ENCODE results near the gene DAPK1. TPM values are rescaled to one million over a fixed set of nuclear protein-coding genes. Genes with fewer than 3 reads are reported as not detected.

DAPK1 gene
- total and polyA plus RNA-seq, 7 donors = 0.66 to 8.4 (median 2.2) TPM

DNA sequence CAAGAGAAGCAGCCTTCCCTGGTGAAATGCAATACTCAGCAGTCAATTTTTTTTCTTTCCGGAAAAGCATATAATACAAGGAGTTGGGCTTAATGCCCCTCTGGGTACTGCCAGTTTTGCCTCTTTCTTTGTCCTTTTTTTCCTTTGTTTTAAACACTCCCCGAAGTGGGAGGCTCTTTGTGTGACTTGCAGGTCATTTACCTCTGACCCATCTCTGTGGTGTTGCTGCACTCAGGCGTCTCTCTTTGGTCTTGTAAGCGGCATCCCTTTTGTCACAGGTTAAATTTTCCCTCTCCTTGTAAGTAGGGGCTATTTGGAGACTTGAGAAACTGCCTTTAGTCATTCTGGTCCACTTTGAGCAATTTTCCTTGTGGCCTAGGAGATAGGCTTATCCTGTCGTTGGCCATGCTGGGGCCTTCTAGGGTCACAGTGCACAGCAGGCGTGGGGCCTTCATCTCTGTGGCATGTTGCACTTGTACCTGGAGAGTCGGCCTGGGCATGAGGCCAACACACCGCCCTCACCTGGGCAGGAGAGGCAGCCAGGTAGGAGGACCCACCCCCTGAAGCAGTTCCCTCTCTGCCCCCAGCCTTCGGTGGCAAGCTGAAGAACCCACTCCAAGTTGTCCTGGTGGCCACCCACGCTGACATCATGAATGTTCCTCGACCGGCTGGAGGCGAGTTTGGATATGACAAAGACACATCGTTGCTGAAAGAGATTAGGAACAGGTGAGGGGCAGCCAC, 200.6 kb downstream of the DAPK1 start:
- H3K27me3 ChIP-seq (ENCODE audit: insufficient read depth in 3 of 3, low read length in 2 of 3) = no peaks in the 10 kb centered on the region
- no peaks in the 10 kb centered on the region for H3K4me1 ChIP-seq
- H3K27ac ChIP-seq = no peak overlapping the region
- ATAC-seq (no peak), DNase-seq (no peak)
- no peaks in the 10 kb centered on the region for H3K9me3 ChIP-seq
- intact Hi-C loops (cut with DNase I) = no loop called here
- WGBS, 3 donors = 91 to 97% (median 96%) methylated on average over 14 of the region's 14 CpGs
- H3K4me3 ChIP-seq = no peak overlapping the region
- H3K36me3 ChIP-seq (ENCODE audit: insufficient read depth in 1 of 2, low read depth in 1 of 2) = peaks cover 0 to 6% of the 10 kb centered on the region in 2 donors
- TF ChIP-seq CTCF (IDR thresholded peaks at IDR 0.05) = no peak

DNA sequence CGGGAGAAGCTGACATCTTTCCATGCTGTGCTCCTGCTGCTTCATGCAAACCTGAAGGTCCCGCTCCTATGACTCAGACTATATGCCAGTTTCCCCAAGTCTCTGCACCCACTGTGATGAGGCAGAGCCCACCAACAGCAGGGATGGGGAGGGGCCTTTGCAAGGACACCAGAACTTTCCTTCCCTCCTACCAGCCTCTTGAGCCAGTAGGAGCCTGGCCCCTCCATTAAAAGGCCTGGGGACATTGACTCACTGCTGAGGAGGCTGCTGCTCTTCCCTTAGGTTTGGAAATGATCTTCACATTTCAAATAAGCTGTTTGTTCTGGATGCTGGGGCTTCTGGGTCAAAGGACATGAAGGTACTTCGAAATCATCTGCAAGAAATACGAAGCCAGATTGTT, 202.2 kb downstream of the DAPK1 start:
- 96 to 98% (median 97%) methylated on average over 4 of the region's 4 CpGs for WGBS, 3 donors
- Histone ChIP-seq H3K27ac (no peak overlapping the region), H3K36me3 (ENCODE audit: insufficient read depth in 1 of 2, low read depth in 1 of 2) (peaks cover 0 to 6% of the 10 kb centered on the region in 2 donors), H3K4me3 (no peak overlapping the region), H3K4me1 (no peaks in the 10 kb centered on the region), H3K27me3 (ENCODE audit: insufficient read depth in 3 of 3, low read length in 2 of 3) (no peaks in the 10 kb centered on the region), H3K9me3 (no peaks in the 10 kb centered on the region)
- TF ChIP-seq CTCF (IDR thresholded peaks at IDR 0.05) = no peak
- no peak for DNase-seq
- no peak for ATAC-seq
- intact Hi-C loops (cut with DNase I) = no loop called here

DNA sequence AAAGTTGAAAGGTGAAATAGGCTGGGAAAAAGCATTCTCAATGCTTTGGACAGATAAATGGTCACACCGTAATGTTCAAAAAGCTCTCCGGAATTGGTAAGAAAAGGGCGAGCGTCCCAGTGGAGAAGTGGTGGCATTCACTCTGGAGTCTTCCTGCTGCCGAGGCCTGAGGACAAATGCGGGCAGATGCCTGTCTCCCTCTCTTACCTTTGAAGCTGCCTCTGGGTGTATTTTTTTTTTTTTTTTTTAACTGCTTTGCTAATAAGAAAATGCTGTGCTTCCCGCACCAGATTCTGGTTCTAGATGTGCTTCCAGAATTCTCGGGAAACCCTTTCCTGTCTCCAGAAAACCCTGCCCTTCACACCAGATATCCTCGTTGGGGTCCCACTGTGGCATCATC, 203.8 kb downstream of the DAPK1 start:
- Histone ChIP-seq H3K27me3 (ENCODE audit: insufficient read depth in 3 of 3, low read length in 2 of 3) (no peaks in the 10 kb centered on the region), H3K36me3 (ENCODE audit: insufficient read depth in 1 of 2, low read depth in 1 of 2) (peaks cover 0 to 6% of the 10 kb centered on the region in 2 donors), H3K27ac (no peak overlapping the region), H3K4me1 (no peaks in the 10 kb centered on the region), H3K9me3 (no peaks in the 10 kb centered on the region), H3K4me3 (no peak overlapping the region)
- 87 to 89% (median 88%) methylated on average over 9 of the region's 9 CpGs for WGBS, 3 donors
- no peak for TF ChIP-seq CTCF (IDR thresholded peaks at IDR 0.05)
- DNase-seq (no peak), ATAC-seq (no peak)
- intact Hi-C loops (cut with DNase I) = no loop called here

- WGBS, 3 donors = 77 to 84% (median 78%) methylated on average over 6 of the region's 6 CpGs
- DNase-seq (no peak), ATAC-seq (no peak)
- intact Hi-C loops (cut with DNase I) = no loop called here
- TF ChIP-seq CTCF (IDR thresholded peaks at IDR 0.05) = no peak
- no peaks in the 10 kb centered on the region for H3K9me3 ChIP-seq
- H3K27ac ChIP-seq = no peak overlapping the region
- no peaks in the 10 kb centered on the region for H3K4me1 ChIP-seq
- H3K36me3 ChIP-seq (ENCODE audit: insufficient read depth in 1 of 2, low read depth in 1 of 2) = peaks cover 0 to 6% of the 10 kb centered on the region in 2 donors
- H3K27me3 ChIP-seq (ENCODE audit: insufficient read depth in 3 of 3, low read length in 2 of 3) = no peaks in the 10 kb centered on the region
- no peak overlapping the region for H3K4me3 ChIP-seq
Measured at GRCh38 chr9:87701931-87702421, 204.3 kb downstream of the DAPK1 start.

DNA sequence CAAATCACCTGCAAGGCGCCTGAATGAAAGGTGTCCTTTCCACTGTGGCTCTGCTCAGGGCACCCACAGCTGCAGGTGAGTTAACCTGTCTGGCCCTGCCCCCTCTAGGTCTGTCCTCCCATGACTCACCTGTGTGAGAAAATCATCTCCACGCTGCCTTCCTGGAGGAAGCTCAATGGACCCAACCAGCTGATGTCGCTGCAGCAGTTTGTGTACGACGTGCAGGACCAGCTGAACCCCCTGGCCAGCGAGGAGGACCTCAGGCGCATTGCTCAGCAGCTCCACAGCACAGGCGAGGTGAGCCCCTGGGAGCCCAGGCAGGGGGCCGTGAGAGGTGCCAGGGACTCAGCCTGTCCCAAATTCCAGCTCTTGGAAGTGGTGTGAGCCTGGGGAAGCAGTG, 205.3 kb downstream of the DAPK1 start:
- intact Hi-C loops (cut with DNase I) = no loop called here
- Histone ChIP-seq H3K27me3 (ENCODE audit: insufficient read depth in 3 of 3, low read length in 2 of 3) (no peaks in the 10 kb centered on the region), H3K36me3 (ENCODE audit: insufficient read depth in 1 of 2, low read depth in 1 of 2) (peaks cover 0 to 6% of the 10 kb centered on the region in 2 donors), H3K4me1 (no peaks in the 10 kb centered on the region), H3K9me3 (no peaks in the 10 kb centered on the region), H3K27ac (no peak overlapping the region), H3K4me3 (no peak overlapping the region)
- ATAC-seq (no peak), DNase-seq (no peak)
- TF ChIP-seq CTCF (IDR thresholded peaks at IDR 0.05) = no peak
- WGBS, 3 donors = 91 to 94% (median 92%) methylated on average over 9 of the region's 9 CpGs
